Measurements from ENCODE around the gene SH2D1A. TPM values are rescaled to one million over a fixed set of nuclear protein-coding genes. Genes with fewer than 3 reads are reported as not detected.

Gene SH2D1A
- total RNA-seq (2022; extraction: Qiagen RNA extraction) = not detected in 5 replicates

DNA sequence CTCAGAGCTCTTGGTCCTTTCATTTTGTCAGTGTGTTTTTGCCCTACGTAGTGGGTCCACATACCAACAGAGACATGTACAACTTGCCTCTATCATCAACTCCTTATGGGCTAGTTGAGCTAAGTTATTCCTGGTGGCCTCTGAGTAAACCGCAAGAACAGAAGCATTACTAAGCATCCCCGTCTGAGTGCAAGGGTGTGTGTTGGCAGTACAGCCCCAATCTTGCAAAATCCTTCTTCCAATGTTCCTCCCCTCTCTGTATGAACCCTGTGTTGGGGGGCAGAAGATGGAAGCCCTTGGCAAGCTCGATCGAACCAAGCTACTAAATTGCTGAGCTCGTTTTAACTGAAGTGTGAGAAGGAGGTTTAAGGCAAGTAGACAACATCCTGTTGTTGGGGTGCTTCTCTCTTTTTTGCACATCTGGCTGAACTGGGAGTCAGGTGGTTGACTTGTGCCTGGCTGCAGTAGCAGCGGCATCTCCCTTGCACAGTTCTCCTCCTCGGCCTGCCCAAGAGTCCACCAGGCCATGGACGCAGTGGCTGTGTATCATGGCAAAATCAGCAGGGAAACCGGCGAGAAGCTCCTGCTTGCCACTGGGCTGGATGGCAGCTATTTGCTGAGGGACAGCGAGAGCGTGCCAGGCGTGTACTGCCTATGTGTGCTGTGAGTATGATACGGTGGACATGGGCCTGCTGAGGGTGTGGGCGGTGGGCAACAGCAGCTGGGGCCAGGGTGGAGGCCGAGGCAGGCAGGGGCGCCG lies at the start of gene SH2D1A:
Gene SH2D1A, plus strand, starts transcription at position 447 of the 760 bp plus-strand sequence. Its CDS starts 80 bp downstream, at position 527.

DNA sequence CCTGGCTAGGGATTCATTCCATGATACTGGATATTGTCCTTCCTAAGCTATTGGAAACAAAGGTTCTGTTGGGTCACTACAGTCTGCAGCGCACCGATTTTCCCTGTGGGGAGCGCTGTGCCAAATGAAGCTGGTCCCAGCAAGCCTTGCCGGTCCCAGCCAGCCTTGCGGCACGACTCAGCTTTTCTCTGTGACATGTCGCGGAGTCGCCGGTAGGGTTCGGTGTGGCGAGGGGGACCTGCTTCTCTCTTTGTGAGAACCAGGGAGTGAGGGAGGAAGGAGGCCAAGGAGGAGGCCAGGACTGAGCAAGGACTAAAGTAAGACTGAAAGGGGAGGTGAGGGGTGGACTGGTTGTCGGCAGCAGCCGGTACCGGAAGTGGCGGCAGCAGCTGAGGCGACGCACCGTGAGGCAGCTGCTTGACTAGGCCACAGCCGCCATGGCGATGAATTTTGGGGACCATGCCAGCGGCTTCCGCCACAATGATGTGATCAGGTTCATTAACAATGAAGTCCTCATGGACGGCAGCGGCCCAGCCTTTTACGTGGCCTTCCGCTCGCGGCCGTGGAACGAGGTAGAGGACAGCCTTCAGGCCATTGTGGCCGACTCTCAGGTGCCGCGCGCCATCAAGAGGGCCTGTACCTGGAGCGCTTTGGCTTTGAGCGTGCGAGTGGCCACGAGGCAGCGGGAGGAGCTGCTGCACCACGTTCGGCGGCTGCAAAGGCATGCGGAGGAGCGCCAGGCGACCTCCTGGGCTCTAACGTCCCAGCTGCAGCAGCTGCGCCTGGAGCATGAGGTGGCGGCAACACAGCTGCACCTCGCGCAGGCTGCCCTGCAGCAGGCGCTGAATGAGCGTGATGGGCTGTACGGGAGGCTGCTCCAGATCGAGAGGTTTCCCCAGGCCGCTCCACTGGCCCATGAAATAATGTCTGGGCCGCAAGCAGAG lies 13.6 kb upstream of the SH2D1A start, which contains the start of gene TEX13D:
Gene TEX13D, plus strand, starts transcription at position 180 of the 944 bp plus-strand sequence. Its CDS starts 258 bp downstream, at position 438.

Other genes starting within 250 kb of the SH2D1A start
- not detected in 5 replicates for gene TEX13D, start 13.9 kb upstream of the SH2D1A start, total RNA-seq (2022; extraction: Qiagen RNA extraction)